Activated T-helper 1 cell treated with anti-CD3 and anti-CD28 coated beads, Interleukin-2, amount 50 U/mL, for 16 hours (primary cell): ENCODE results near the gene IL27RA.

Experiments
- DNase-seq, 2 donors: peaks; one replicate each; pipeline ENCODE4 v3.0.0-alpha.2; 2020; ENCODE audit warnings: low read depth in 1 of 2, low spot score in 1 of 2

The IL27RA gene

DNA sequence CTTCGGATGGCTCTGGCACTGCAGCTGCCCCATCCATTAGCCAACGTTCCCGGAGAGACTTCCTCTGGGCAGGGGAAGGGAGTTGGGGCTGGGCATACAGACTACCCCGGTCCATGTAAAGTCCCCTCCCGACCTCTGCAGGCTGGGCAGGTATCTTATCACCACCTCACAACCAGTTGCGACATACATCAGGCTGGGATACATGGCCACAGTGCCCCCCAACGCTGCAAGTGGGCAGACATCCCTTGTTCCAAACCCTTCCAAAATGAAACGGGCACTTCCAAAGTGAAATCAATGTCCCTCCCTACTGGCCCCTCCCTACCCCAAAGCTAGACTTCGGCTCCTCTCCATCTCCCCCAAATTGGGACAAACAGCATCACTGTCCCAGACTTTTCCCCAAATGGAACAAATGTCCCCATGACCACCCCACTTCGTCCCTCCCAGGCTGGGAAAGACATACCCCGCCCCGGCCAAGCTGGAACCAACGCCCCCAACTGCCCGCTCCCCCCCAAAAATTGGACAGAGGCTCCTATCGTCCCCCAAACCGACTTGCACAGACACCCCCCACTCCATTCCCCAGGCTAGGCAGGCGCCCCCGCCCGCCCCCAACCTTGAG, 25.3 kb downstream of the IL27RA start:
- no peak for DNase-seq

- DNase-seq = no peak
These were observed 26.9 kb downstream of the IL27RA start for GRCh38 chr19:14058182-14059092.

DNA sequence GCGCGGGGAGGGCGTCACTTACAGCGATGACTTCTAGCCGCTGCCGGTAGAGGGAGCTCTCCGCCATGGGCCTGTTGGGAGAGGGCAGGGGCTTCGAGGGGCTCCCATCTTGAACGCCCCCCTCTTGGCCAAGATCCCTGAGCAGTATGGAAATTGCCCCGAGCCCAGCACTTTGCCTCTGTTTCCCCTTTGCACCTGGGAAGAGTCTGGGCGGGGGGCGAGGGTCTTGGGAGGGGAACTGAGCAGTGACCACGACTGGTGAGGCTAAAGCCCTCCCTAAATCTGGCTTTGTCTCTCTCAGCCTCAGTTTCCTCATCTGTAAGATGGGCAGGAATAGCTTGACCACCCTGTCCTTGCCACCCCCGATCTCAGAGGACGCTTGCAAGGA, 27.5 kb downstream of the IL27RA start:
- no peak for DNase-seq

GRCh38 chr19:14059652-14060155, 28.1 kb downstream of the IL27RA start:
- no peak for DNase-seq

- no peak for DNase-seq
These were observed 29.7 kb downstream of the IL27RA start for GRCh38 chr19:14061081-14061749.

- no peak for DNase-seq
These were observed 30.4 kb downstream of the IL27RA start, which contains the start of gene PALM3 for GRCh38 chr19:14061751-14062557. PALM3 (minus strand) TSS chr19:14062076; CDS start chr19:14061980, 96 bp downstream.

- DNase-seq = no peak
These were observed 30.9 kb downstream of the IL27RA start for GRCh38 chr19:14062558-14062855.

DNA sequence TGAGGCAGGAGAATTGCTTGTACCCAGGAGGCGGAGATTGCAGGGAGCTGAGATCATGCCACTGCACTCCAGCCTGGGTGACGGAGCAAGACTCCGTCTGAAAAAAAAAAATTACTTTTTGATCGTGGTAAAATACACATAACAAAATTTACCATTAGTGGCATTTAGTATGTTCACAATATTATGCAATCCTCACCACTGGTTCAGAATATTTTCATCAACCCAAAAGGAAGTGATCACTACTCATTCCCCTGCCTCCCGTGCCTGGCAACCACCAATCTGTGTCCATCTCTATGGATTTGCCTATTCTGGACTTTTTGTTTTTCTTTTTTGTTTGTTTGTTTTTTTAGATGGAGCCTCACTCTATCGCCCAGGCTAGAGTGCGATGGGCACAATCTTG, 31.5 kb downstream of the IL27RA start:
- DNase-seq = no peak

GRCh38 chr19:14066134-14066533, 34.6 kb downstream of the IL27RA start:
- no peak for DNase-seq

DNA sequence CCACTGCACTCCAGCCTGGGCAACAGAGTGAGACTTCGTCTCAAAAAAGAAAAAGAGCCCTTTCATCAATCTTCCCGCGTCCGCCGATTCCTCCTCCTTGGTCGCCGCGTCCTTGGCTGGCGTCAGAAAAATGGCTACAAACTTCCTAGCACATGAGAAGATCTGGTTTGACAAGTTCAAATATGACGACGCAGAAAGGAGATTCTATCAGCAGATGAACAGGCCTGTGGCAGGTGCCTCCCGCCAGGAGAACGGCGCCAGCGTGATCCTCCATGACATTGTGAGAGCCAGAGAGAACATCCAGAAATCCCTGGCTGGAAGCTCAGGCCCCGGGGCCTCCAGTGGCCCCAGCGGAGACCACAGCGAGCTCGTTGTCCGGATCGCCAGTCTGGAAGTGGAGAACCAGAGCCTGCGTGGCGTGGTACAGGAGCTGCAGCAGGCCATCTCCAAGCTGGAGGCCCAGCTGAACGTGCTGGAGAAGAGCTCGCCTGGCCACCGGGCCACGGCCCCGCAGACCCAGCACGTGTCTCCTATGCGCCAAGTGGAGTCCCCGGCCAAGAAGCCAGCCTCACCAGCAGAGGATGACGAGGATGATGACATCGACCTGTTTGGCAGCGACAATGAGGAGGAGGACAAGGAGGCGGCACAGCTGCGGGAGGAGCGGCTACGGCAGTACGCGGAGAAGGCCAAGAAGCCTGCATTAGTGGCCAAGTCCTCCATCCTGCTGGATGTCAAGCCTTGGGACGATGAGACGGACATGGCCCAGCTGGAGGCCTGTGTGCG, 38.9 kb downstream of the IL27RA start:
- no peak for DNase-seq

GRCh38 chr19:14072535-14073260, 41.1 kb downstream of the IL27RA start, which contains the start of gene MISP3:
MISP3 (plus strand) TSS chr19:14072786; CDS start chr19:14073310, 524 bp downstream.
- DNase-seq = no peak

GRCh38 chr19:14073261-14073924, 41.8 kb downstream of the IL27RA start:
- DNase-seq = peak; percentile 52 to 68

GRCh38 chr19:14073925-14074838, 42.6 kb downstream of the IL27RA start:
- no peak for DNase-seq

GRCh38 chr19:14078411-14078810, 46.8 kb downstream of the IL27RA start:
- no peak for DNase-seq

GRCh38 chr19:14080887-14081796, 49.6 kb downstream of the IL27RA start:
- DNase-seq = peak; percentile 98

- DNase-seq = no peak
These were observed 50.5 kb downstream of the IL27RA start for GRCh38 chr19:14081797-14082674.
